ENCODE data around the gene LASP1NB. TPM values are rescaled to one million over a fixed set of nuclear protein-coding genes. Genes with fewer than 3 reads are reported as not detected.
A peak's percentile ranks its signal among the peaks of the same experiment; 100 is the strongest.
"Not testable (repeated sequence)": the region's sequence is repeated elsewhere in the genome, so short reads cannot be mapped to it uniquely, and the experiment has no call there.

LASP1NB gene

DNA sequence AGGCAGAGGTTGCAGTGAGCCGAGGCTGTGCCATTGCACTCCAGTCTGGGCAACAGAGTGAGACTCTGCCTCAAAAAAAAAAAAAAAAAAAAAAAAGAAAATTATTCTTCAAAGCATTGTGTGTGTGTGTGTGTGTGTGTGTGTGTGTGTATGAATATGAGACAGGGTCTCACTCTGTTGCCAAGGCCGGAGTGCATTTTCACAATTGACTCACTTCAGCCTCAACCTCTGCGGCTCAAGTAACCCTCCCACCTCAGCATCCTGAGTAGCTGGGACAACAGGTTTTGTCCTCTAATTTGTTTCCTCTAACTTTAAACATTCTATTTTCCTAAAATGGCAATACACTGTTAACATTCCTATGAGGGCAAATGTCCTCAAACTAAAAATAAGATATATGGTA, 34.1 kb downstream of the LASP1NB start:
- no peak for DNase-seq (ENCODE audit: low read depth in 2 of 2)

DNA sequence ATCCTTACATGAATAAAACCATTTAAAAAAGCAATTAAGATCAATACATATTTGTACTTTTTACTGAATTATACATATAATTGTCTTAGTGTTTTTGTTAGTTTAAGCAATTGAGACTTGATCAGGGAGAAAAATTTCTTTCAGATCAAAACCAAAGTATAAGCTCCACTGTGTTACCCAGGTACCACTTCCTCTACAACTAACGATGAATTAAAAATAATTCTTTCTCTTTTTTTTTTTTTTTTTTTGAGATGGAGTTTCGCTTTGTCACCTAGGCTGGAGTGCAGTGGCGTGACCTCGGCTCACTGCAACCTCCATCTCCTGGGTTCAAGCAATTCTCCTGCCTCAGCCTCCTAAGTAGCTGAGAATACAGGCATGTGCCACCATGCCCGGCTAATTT, 35.0 kb downstream of the LASP1NB start:
- no peak for DNase-seq (ENCODE audit: low read depth in 2 of 2)

DNA sequence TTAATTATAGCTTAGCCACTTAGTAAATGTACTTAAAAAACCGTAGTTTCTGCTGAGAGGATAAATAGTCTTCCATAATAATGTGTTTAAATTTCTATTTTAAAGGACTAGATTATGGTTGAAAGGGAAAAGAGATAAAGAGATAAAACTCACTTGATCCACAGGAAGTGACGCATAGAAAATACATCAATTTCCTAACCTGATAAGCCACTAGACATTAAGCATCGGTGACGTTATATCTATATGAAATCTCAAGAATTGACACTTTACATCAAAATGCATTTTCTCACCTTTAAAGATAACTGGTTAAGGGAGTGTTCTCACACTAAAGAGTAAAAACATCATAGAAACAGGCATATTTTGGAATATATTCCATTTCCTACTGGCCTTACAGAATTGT, 36.0 kb downstream of the LASP1NB start:
- DNase-seq (ENCODE audit: low read depth in 2 of 2) = no peak

GRCh38 chr17:38967290-38967738, 41.9 kb downstream of the LASP1NB start, which contains the start of gene FBXO47:
Gene FBXO47 (minus strand): TSS chr17:38967403. CDS start chr17:38963025, 4,378 bp downstream.
- DNase-seq (ENCODE audit: low read depth in 2 of 2) = peak; percentile 84 to 85

DNA sequence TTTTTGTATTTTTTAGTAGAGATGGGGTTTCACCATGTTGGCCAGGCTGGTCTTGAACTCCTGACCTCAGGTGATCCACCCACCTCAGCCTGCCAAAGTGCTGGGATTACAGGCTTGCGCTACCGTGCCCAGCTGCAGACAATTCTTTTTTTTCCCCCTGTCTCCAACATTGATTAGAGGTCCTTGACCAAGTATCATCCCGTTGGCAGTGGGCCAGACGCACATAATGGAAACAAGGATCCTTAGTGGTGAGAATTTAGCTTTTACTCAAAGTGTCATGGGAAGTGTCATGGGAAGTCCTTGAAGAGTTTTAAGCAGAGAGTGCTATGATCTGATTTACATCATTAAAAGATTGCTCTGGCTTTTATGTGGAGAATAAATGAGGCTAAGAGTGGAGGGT, 43.9 kb downstream of the LASP1NB start:
- no peak for DNase-seq (ENCODE audit: low read depth in 2 of 2)

- DNase-seq (ENCODE audit: low read depth in 2 of 2) = no peak
These were observed 44.7 kb downstream of the LASP1NB start for GRCh38 chr17:38970128-38970527.

- no peak for DNase-seq (ENCODE audit: low read depth in 2 of 2)
These were observed 45.4 kb downstream of the LASP1NB start for GRCh38 chr17:38970804-38971203.

DNA sequence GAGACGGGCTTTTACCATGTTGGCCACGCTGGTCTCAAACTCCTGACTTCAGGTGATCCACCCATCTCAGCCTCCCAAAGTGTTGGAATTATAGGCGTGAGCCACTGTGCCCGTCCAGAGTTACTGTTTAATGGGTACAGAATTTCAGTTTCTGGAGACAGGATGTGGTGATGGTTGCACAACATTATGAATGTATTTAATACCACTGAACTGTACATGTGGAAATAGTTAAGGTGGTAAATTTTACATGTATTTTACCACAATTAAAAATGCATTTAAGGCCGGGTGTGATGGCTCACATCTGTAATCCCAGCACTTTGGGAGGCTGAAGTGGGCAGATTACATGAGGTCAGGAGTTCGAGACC, 50.8 kb downstream of the LASP1NB start:
- not testable (repeated sequence) for DNase-seq (ENCODE audit: low read depth in 2 of 2)

DNA sequence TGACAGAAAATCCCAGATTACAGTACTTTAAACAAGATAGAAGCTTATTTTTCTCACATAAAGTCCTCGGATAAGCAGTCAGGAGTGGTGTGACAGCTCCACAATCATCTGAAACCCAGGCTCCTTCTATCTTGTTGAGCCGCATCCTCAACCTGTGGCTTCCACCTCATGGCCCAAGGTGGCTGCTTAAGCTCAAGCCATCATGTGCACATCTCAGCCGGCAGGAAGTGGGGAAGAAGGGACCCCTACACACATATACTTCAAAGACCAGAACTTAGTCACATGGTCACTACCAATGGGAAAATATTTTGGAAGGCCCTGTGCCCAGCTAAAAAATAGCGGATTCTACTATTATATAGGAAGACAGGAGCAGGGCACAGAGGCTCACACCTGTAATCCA, 52.8 kb downstream of the LASP1NB start:
- no peak for DNase-seq (ENCODE audit: low read depth in 2 of 2)

Other genes with a start within 250 kb of the LASP1NB start
- gene MLLT6, start 220.3 kb upstream of the LASP1NB start, total RNA-seq = 12.0 and 17.3 TPM in 2 replicates
- 3.5 and 3.6 TPM in 2 replicates for gene CISD3, start 195.3 kb upstream of the LASP1NB start, total RNA-seq
- 3.7 and 3.8 TPM in 2 replicates for gene PCGF2, start 177.3 kb upstream of the LASP1NB start, total RNA-seq
- 354 and 411 TPM in 2 replicates for gene PSMB3, start 172.9 kb upstream of the LASP1NB start, total RNA-seq
- 23.1 and 36.7 TPM in 2 replicates for gene PIP4K2B, start 126.1 kb upstream of the LASP1NB start, total RNA-seq
- gene CWC25, start 100.3 kb upstream of the LASP1NB start, total RNA-seq = 6.1 and 7.5 TPM in 2 replicates
- 1,108 and 1,906 TPM in 2 replicates for gene RPL23, start 71.9 kb upstream of the LASP1NB start, total RNA-seq
- 50.8 and 60.4 TPM in 2 replicates for gene LASP1, start 55.6 kb upstream of the LASP1NB start, total RNA-seq
- not detected in 2 replicates for gene FBXO47, start 41.8 kb downstream of the LASP1NB start, total RNA-seq
- not detected in 2 replicates for gene PLXDC1, start 226.0 kb downstream of the LASP1NB start, total RNA-seq
- gene ARL5C, start 240.5 kb downstream of the LASP1NB start, total RNA-seq = not detected in 2 replicates